Keratinocyte (primary cell): ENCODE data around the gene NDUFB11. TPM values are rescaled to one million over a fixed set of nuclear protein-coding genes. Genes with fewer than 3 reads are reported as not detected.

ENCODE experiments used
- DNase-seq: peaks from one replicate; pipeline ENCODE4 v3.0.0-alpha.2; 2011; ENCODE audit warnings: low read depth, missing footprints, low spot score
- FAIRE-seq: peaks from 2 replicates; lab custom pipeline; 2011; peaks lifted over from hg19 to GRCh38; lab: Jason Lieb, UNC
- H2AFZ ChIP-seq: 2 replicates; pipeline ENCODE4 v1.6.0; 2012; ENCODE audit warnings: low read length, control low read depth, inconsistent platforms; ENCODE audit not compliant: control insufficient read depth
- H3K27ac ChIP-seq: 2 replicates; pipeline ENCODE4 v1.5.1; 2011; ENCODE audit warnings: low read length; ENCODE audit not compliant: control insufficient read depth, insufficient read depth
- H3K27me3 ChIP-seq: 3 replicates; pipeline ENCODE4 v1.6.0; 2011; ENCODE audit warnings: low read length; ENCODE audit not compliant: control insufficient read depth, insufficient read depth; ENCODE audit errors: extremely low read depth
- H3K36me3 ChIP-seq, 2 experiments: 2 replicates in 1 of 2; 3 replicates in 1 of 2; pipeline ENCODE4 v1.5.1; 2011; ENCODE audit warnings: low read length in 2 of 2, mild to moderate bottlenecking in 1 of 2; ENCODE audit not compliant: control insufficient read depth in 2 of 2, insufficient read depth in 2 of 2; ENCODE audit errors: extremely low read depth in 1 of 2
- H3K4me1 ChIP-seq: 3 replicates; pipeline ENCODE4 v1.5.1; 2011; ENCODE audit warnings: low read length; ENCODE audit not compliant: control insufficient read depth, insufficient read depth; ENCODE audit errors: extremely low read depth
- H3K4me2 ChIP-seq: 3 replicates; pipeline ENCODE4 v1.6.0; 2011; ENCODE audit warnings: low read depth, low read length; ENCODE audit not compliant: control insufficient read depth, insufficient read depth; ENCODE audit errors: extremely low read depth
- H3K4me3 ChIP-seq, 3 experiments: fragments of 200-600 bp in 1 of 3; sonication (generic) in 1 of 3; 2 replicates in 2 of 3; 3 replicates in 1 of 3; pipeline ENCODE4 v1.5.1; 2011 to 2016; ENCODE audit warnings: low read length in 3 of 3, mild to moderate bottlenecking in 3 of 3, control low read depth in 2 of 3, inconsistent platforms in 1 of 3, low read depth in 1 of 3, mixed read lengths in 1 of 3, mixed run types in 1 of 3, moderate library complexity in 1 of 3; ENCODE audit not compliant: control insufficient read depth in 2 of 3, insufficient read depth in 2 of 3; ENCODE audit errors: extremely low read depth in 1 of 3
- H3K79me2 ChIP-seq: 2 replicates; pipeline ENCODE4 v1.6.0; 2012; ENCODE audit warnings: low read length; ENCODE audit not compliant: control insufficient read depth, insufficient read depth
- H3K9ac ChIP-seq: 3 replicates; pipeline ENCODE4 v1.6.0; 2011; ENCODE audit warnings: low read length; ENCODE audit not compliant: control insufficient read depth, insufficient read depth; ENCODE audit errors: extremely low read depth
- H3K9me1 ChIP-seq: 3 replicates; pipeline ENCODE4 v1.6.0; 2011; ENCODE audit warnings: low read length; ENCODE audit not compliant: control insufficient read depth, insufficient read depth; ENCODE audit errors: extremely low read depth
- H3K9me3 ChIP-seq: 2 replicates; pipeline ENCODE4 v1.5.1; 2012; ENCODE audit warnings: low read depth, low read length; ENCODE audit not compliant: control insufficient read depth
- H4K20me1 ChIP-seq: 3 replicates; pipeline ENCODE4 v1.6.0; 2011; ENCODE audit warnings: low read length; ENCODE audit not compliant: control insufficient read depth, insufficient read depth; ENCODE audit errors: extremely low read depth
- EZH2 ChIP-seq: IDR thresholded peaks from one replicate; pipeline ENCODE4 v1.6.1; 2012; ENCODE audit warnings: inconsistent platforms, mild to moderate bottlenecking, low read length, moderate library complexity
- dilution Hi-C: fragments of 300-500 bp; cut with MboI; formaldehyde crosslinking; loops from one replicate; pipeline ENCODE4 v1.7.0; 2020; ENCODE audit warnings: low sequenced_read_pairs; ENCODE audit not compliant: extremely low pct_ligation_motif_present
- polyA plus RNA-seq, 5 experiments: library from polyadenylated mRNA; depleted of rRNA in 3 of 5; stranded (reverse) in 3 of 5; stranded (forward) in 1 of 5; unstranded in 1 of 5; fragments of >200 nt; gene quantifications; 1 replicate in 1 of 5; 2 replicates in 3 of 5; 3 replicates in 1 of 5; pipeline versions ENCODE4 v1.2.1 to v1.2.3, GENCODE V29; 2011 to 2012; ENCODE audit warnings: missing spikeins in 2 of 5, low read depth in 1 of 5, low replicate concordance in 1 of 5
- TF ChIP-seq, protein P1 (sequence below), 3 experiments: IDR thresholded peaks in 1 of 3; conservative IDR thresholded peaks in 1 of 3; optimal IDR thresholded peaks in 1 of 3; 2 replicates in 2 of 3; 3 replicates in 1 of 3; pipeline versions ENCODE3 to v1.5.1; 2011; ENCODE audit warnings: low read length in 3 of 3, mild to moderate bottlenecking in 3 of 3, moderate library complexity in 2 of 3, control low read depth in 1 of 3, inconsistent platforms in 1 of 3; ENCODE audit not compliant: insufficient read depth in 2 of 3; ENCODE audit errors: extremely low read depth in 1 of 3

The NDUFB11 gene
- polyA plus RNA-seq, 1 donor (not counting 4 experiments of a cell fraction or from before 2014, with no cell fraction given) = 39.3 TPM

DNA sequence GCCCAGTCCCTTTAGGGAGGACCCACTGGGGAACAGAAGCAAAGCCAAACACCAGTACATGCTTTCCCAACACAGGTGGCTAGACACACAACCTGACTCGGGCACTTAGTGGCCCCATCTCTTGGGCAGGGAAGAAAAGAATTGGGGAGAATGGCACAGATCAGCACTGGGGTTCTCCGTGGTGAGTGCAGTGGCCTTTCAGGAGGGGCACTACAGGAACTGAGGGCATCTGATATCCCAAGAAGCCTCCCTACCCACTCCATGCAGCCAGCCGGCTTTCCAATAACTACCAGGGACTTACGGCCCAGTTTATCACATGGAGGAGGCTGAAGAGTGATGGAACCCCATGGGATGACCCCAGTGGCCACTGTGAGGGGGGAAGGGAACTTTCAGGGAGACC lies 43.3 kb downstream of the NDUFB11 start:
- DNase-seq (no peak), FAIRE-seq (no peak)
- H3K36me3 ChIP-seq = no peaks in the 10 kb centered on the region
- no peak overlapping the region for H3K27ac ChIP-seq
- no peak overlapping the region for H3K9ac ChIP-seq
- H3K79me2 ChIP-seq = no peaks in the 10 kb centered on the region
- H3K27me3 ChIP-seq = no peaks in the 10 kb centered on the region
- H2AFZ ChIP-seq = no peak overlapping the region
- H3K9me3 ChIP-seq = no peaks in the 10 kb centered on the region
- no peaks in the 10 kb centered on the region for H3K4me1 ChIP-seq
- dilution Hi-C loops = no loop called here
- H4K20me1 ChIP-seq = no peaks in the 10 kb centered on the region
- H3K9me1 ChIP-seq = no peaks in the 10 kb centered on the region
- no peak overlapping the region for H3K4me2 ChIP-seq
- no peak overlapping the region for H3K4me3 ChIP-seq
- TF ChIP-seq, protein P1, sequence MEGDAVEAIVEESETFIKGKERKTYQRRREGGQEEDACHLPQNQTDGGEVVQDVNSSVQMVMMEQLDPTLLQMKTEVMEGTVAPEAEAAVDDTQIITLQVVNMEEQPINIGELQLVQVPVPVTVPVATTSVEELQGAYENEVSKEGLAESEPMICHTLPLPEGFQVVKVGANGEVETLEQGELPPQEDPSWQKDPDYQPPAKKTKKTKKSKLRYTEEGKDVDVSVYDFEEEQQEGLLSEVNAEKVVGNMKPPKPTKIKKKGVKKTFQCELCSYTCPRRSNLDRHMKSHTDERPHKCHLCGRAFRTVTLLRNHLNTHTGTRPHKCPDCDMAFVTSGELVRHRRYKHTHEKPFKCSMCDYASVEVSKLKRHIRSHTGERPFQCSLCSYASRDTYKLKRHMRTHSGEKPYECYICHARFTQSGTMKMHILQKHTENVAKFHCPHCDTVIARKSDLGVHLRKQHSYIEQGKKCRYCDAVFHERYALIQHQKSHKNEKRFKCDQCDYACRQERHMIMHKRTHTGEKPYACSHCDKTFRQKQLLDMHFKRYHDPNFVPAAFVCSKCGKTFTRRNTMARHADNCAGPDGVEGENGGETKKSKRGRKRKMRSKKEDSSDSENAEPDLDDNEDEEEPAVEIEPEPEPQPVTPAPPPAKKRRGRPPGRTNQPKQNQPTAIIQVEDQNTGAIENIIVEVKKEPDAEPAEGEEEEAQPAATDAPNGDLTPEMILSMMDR (optimal IDR thresholded peaks at IDR 0.05 in 1 of 3, IDR thresholded peaks at IDR 0.05 in 1 of 3, conservative IDR thresholded peaks at IDR 0.05 in 1 of 3; ENCODE audit: extremely low read depth in 1 of 3, insufficient read depth in 2 of 3, low read length in 3 of 3) = no peak
- TF ChIP-seq EZH2 = no peak

DNA sequence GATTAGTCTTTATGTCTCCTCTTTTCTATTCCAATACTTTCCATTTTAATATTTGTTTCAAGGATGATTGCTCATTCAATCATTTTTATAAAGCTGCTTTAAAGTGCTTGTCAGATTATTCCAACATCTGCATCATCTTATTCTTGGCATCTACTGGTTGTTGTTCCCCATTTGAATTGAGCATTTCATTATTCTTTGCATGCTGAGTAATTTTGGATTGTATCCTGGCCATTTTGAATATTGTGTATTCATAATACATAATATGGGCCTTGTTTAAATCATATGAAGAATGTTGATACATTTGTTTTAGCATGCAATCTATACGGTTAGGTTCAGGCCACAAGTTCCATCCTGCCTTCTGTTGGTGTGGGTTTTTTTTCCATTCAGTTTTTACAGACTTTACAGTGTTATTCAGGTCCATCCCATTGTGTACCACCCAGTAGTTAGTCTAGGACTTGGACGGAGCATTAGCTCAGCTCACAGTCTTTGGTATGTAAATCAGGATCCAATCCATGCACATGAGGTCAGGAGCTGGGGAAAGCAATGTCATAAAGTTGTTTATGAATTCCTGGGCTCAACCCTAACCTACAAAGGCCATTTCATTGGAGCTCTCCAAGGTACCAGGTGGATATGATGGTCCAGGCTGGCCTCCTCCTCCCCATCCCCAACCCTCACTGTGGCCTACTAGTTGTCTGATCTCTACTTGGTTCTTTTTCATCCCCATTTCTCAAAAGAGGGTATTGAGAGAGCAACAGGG lies 46.0 kb downstream of the NDUFB11 start:
- DNase-seq (no peak), FAIRE-seq (no peak)
- no peak for TF ChIP-seq EZH2
- TF ChIP-seq, protein P1 (optimal IDR thresholded peaks at IDR 0.05 in 1 of 3, IDR thresholded peaks at IDR 0.05 in 1 of 3, conservative IDR thresholded peaks at IDR 0.05 in 1 of 3; ENCODE audit: extremely low read depth in 1 of 3, insufficient read depth in 2 of 3, low read length in 3 of 3) = no peak
- no peaks in the 10 kb centered on the region for H3K27me3 ChIP-seq
- no peaks in the 10 kb centered on the region for H3K36me3 ChIP-seq
- no peaks in the 10 kb centered on the region for H3K9me1 ChIP-seq
- H3K4me3 ChIP-seq = no peak overlapping the region
- no peak overlapping the region for H2AFZ ChIP-seq
- H3K4me1 ChIP-seq = no peaks in the 10 kb centered on the region
- H3K27ac ChIP-seq = no peak overlapping the region
- H3K79me2 ChIP-seq = no peaks in the 10 kb centered on the region
- H3K9ac ChIP-seq = no peak overlapping the region
- H3K4me2 ChIP-seq = no peak overlapping the region
- dilution Hi-C loops = no loop called here
- H3K9me3 ChIP-seq = no peaks in the 10 kb centered on the region
- no peaks in the 10 kb centered on the region for H4K20me1 ChIP-seq
